ENCODE measurements around the gene LIX1L. TPM values are rescaled to one million over a fixed set of nuclear protein-coding genes. Genes with fewer than 3 reads are reported as not detected.

Gene LIX1L
- total RNA-seq, 4 donors from 2014 or later = 30.8 to 57.1 (median 41.5) TPM

DNA sequence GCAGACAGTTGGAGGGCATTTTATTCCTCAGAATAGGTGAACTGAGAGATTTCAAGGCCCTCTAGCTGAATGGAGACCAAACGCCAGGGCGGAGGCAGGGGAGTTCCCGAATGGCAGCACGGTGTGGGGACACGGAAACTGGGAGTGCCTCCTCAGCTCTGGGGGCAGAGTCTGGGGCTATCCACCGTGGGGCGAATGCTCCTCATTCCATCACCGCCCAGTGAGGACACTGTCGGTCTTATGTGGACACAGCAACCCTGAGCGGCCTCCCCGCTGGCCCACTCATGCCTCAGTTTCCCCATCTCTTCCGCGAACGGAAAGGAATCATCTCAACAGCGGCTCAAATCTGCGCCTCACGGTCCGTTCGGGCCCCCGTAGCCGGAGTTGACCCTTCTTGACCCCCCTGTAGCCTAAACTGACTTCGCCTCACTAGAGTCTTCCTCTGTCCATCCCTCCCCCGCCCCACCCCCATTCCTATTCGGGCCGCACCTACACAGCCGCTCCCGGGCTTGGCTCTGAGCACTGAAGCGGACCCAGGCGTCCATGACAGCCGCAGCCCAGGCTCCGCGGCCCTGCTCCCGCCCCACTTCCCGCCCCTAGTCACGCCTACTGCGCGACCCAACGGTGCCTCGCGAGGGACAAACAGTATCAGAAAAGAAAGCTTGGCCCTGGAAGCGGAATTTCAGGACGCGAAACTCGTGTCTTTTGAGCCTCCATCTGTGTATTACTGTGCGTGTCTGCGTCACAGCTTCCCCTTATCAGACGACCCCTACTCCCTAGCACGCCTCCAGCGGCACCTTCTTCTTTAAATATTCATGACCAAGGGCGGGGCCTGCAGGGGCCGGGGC is 39.4 kb downstream of the LIX1L start, which contains the start of gene PEX11B:
Gene PEX11B (minus strand): TSS at position 574 of the 848 bp plus-strand sequence. CDS start 29 bp downstream, at position 545.
- 0% methylated on average over 49 to 51 of the region's 51 CpGs for WGBS, 2 donors
- Histone ChIP-seq H3K27me3 (no peaks in the 10 kb centered on the region), H3K36me3 (peaks cover 0 to 45% (median 0%) of the 10 kb centered on the region in 3 donors), H3K27ac (peak within 1 kb of the TSS; percentile 75 to 95 (median 89)), H3K4me1 (peaks cover 0 to 31% (median 18%) of the 10 kb centered on the region in 4 donors), H3K9me3 (no peaks in the 10 kb centered on the region), H3K4me3 (peak within 1 kb of the TSS; percentile 77 to 82 (median 80))
- TF ChIP-seq POLR2A (IDR thresholded peaks at IDR 0.05) = peak in 1 of 2 donors; percentile 51
- TF ChIP-seq, protein P1, sequence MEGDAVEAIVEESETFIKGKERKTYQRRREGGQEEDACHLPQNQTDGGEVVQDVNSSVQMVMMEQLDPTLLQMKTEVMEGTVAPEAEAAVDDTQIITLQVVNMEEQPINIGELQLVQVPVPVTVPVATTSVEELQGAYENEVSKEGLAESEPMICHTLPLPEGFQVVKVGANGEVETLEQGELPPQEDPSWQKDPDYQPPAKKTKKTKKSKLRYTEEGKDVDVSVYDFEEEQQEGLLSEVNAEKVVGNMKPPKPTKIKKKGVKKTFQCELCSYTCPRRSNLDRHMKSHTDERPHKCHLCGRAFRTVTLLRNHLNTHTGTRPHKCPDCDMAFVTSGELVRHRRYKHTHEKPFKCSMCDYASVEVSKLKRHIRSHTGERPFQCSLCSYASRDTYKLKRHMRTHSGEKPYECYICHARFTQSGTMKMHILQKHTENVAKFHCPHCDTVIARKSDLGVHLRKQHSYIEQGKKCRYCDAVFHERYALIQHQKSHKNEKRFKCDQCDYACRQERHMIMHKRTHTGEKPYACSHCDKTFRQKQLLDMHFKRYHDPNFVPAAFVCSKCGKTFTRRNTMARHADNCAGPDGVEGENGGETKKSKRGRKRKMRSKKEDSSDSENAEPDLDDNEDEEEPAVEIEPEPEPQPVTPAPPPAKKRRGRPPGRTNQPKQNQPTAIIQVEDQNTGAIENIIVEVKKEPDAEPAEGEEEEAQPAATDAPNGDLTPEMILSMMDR (IDR thresholded peaks at IDR 0.05) = peak in 3 of 5 experiments; percentile 18 to 64 (median 42)
- peak; percentile 84 to 93 for TF ChIP-seq EP300 (IDR thresholded peaks at IDR 0.05)
- DNase-seq (ENCODE audit: low spot score in 2 of 2) = peak; percentile 84 to 94

DNA sequence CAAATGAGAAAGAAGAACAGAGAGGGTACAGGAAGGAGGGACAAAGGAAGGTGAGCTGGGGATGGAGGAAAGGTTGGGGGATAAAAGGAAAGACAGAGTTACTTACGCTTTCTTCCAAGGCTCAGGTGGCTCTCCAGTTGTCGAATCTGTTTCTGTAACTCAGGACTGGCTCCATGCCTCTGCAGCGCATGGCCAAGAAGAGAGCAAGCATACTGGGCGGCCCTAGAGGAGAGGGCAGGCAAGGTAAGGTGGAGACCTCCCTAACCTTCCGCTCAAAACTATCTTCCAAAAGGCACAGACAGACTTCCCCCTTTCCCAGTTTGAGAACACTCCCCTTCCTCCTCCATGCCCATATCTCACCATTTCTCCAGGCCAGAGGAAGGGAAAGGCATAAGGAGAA is 40.2 kb downstream of the LIX1L start:
- Histone ChIP-seq H3K27me3 (no peaks in the 10 kb centered on the region), H3K36me3 (peaks cover 0 to 45% (median 0%) of the 10 kb centered on the region in 3 donors), H3K4me1 (peaks cover 0 to 31% (median 18%) of the 10 kb centered on the region in 4 donors), H3K27ac (peak overlapping the region in 3 of 4 donors; percentile 85 to 95 (median 93)), H3K9me3 (no peaks in the 10 kb centered on the region), H3K4me3 (peak overlapping the region; percentile 77 to 82 (median 80))
- TF ChIP-seq POLR2A (IDR thresholded peaks at IDR 0.05) = no peak
- TF ChIP-seq, protein P1 (IDR thresholded peaks at IDR 0.05) = no peak
- no peak for TF ChIP-seq EP300 (IDR thresholded peaks at IDR 0.05)
- 71 to 72% methylated on average over 5 of the region's 5 CpGs for WGBS, 2 donors
- no peak for DNase-seq (ENCODE audit: low spot score in 2 of 2)

GRCh38 chr1:145916745-145917144 is 41.1 kb downstream of the LIX1L start:
- 72 to 78% methylated on average over 5 of the region's 5 CpGs for WGBS, 2 donors
- Histone ChIP-seq H3K4me3 (no peak overlapping the region), H3K27me3 (no peaks in the 10 kb centered on the region), H3K4me1 (peaks cover 0 to 31% (median 18%) of the 10 kb centered on the region in 4 donors), H3K27ac (no peak overlapping the region), H3K36me3 (peaks cover 0 to 53% (median 0%) of the 10 kb centered on the region in 3 donors), H3K9me3 (no peaks in the 10 kb centered on the region)
- no peak for DNase-seq (ENCODE audit: low spot score in 2 of 2)
- TF ChIP-seq POLR2A (IDR thresholded peaks at IDR 0.05) (no peak), EP300 (IDR thresholded peaks at IDR 0.05) (no peak)
- TF ChIP-seq, protein P1 (IDR thresholded peaks at IDR 0.05) = no peak

DNA sequence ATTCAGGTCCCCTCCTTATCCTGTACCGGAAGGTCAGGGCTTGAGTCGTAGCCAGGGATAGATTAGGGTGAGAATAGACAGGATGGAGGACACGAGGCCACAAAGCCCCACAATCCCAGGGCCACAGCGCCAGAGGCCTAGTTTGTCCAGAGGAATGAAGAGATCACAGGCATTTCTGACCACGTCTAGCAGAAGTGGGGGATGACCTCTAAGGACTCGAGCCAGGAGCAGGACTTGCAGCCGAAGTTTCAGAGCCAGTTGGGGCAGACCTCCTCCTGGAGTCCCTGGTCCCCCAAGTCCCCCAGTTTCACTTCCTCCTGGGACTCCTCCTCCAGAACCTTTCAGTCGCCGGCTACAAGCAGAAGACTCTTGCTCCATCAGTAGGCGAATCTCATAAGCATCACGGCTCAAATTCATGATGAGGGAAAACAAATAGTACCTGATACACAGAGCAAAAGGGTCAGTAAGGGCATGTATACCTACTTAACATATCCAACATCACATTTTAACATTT is 45.6 kb downstream of the LIX1L start:
- H3K4me1 ChIP-seq = peaks cover 0 to 26% (median 5%) of the 10 kb centered on the region in 4 donors
- H3K27me3 ChIP-seq = no peaks in the 10 kb centered on the region
- no peak for DNase-seq (ENCODE audit: low spot score in 2 of 2)
- no peak overlapping the region for H3K4me3 ChIP-seq
- WGBS, 2 donors = 79% methylated on average over 11 of the region's 11 CpGs
- no peak overlapping the region for H3K27ac ChIP-seq
- H3K36me3 ChIP-seq = peaks cover 0 to 66% (median 0%) of the 10 kb centered on the region in 3 donors
- no peaks in the 10 kb centered on the region for H3K9me3 ChIP-seq
- TF ChIP-seq POLR2A (IDR thresholded peaks at IDR 0.05) (no peak), EP300 (IDR thresholded peaks at IDR 0.05) (no peak)
- TF ChIP-seq, protein P1 (IDR thresholded peaks at IDR 0.05) = no peak

- Histone ChIP-seq H3K27ac (peak overlapping the region in 2 of 4 donors; percentile 5 to 52), H3K27me3 (no peaks in the 10 kb centered on the region), H3K4me3 (no peak overlapping the region), H3K36me3 (peaks cover 0 to 43% (median 0%) of the 10 kb centered on the region in 3 donors), H3K4me1 (peaks cover 0 to 15% (median 2%) of the 10 kb centered on the region in 4 donors), H3K9me3 (no peaks in the 10 kb centered on the region)
- TF ChIP-seq, protein P1 (IDR thresholded peaks at IDR 0.05) = no peak
- TF ChIP-seq POLR2A (IDR thresholded peaks at IDR 0.05) = no peak
- no peak for TF ChIP-seq EP300 (IDR thresholded peaks at IDR 0.05)
- WGBS, 2 donors = 40 to 48% methylated on average over 1 of the region's 1 CpG
- DNase-seq (ENCODE audit: low spot score in 2 of 2) = no peak
These were observed 49.2 kb downstream of the LIX1L start for GRCh38 chr1:145908653-145909052.
